HuH-7.5 (cell line): ENCODE data around the gene FDXACB1.

Experiments
- DNase-seq: peaks from one replicate; pipeline ENCODE4 v3.0.0; 2011; ENCODE audit warnings: low spot score

The FDXACB1 gene, protein sequence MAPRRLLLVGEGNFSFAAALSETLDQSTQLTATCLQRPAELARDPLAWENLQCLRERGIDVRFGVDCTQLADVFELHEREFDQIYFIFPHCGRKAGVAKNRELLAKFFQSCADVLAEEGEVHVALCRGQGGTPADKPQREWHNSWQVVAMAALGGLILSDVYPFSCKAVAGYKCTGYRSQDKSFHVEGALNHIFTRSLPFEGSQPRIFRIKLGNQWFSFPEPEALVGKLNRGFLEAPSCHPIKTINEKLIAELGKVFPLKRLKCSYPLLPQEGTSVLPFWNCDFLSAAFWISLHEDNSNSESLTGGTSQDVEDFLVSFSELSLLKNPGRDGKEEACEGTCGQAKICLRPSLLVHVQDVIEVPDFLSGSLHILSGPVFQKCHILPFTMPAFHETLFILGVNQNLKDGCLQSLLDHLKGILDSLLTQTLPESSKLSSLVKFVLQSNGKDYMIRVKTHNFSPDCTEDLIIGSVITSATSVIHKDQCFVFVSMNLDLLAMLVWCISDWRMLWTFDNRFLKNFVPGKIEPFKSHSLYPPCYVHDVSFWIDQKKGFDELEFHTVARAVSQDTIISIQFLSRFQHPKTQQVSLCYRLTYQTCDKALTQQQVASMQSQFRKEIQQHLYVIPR

DNA sequence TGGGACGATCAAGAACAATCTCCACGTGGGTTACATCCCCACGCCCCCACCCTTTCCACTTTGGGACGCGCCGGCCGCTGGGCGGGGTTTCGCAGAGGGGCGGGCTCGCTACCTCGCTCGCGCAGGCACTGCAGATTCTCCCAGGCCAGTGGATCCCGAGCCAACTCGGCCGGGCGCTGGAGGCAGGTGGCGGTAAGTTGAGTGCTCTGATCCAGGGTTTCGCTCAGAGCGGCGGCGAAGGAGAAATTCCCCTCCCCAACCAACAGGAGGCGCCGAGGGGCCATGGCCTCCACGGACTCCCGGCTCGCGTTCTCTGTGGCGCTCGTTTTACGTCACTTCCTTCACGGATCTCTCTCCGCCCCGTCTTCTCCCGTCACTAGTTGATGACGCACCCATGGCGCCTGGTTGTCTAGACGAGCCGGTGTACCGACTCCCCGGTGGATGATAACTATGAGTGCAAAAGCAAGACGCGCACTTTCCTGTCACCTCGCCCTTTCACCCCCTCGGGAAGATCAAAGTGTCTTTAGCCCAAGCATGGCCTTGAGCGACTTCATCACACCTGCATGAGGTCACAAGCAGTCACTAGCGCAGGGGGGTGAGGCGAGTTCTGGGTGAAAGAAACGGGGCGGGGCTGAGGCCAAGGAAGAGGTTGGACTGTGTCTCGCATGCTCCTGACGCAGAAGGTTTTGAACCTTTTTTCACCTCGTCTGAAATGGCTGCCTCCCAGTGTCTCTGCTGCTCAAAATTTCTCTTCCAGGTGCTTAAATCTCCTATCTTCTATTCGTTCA, at the start of gene FDXACB1, which contains the start of gene CFAP68:
Gene FDXACB1 (minus strand): TSS at position 317 of the 788 bp plus-strand sequence. CDS start 33 bp downstream, at position 284.
Gene CFAP68 (plus strand): TSS at position 693 of the 788 bp plus-strand sequence. CDS start 20 bp downstream, at position 713.
- peak; percentile 63 for DNase-seq

DNA sequence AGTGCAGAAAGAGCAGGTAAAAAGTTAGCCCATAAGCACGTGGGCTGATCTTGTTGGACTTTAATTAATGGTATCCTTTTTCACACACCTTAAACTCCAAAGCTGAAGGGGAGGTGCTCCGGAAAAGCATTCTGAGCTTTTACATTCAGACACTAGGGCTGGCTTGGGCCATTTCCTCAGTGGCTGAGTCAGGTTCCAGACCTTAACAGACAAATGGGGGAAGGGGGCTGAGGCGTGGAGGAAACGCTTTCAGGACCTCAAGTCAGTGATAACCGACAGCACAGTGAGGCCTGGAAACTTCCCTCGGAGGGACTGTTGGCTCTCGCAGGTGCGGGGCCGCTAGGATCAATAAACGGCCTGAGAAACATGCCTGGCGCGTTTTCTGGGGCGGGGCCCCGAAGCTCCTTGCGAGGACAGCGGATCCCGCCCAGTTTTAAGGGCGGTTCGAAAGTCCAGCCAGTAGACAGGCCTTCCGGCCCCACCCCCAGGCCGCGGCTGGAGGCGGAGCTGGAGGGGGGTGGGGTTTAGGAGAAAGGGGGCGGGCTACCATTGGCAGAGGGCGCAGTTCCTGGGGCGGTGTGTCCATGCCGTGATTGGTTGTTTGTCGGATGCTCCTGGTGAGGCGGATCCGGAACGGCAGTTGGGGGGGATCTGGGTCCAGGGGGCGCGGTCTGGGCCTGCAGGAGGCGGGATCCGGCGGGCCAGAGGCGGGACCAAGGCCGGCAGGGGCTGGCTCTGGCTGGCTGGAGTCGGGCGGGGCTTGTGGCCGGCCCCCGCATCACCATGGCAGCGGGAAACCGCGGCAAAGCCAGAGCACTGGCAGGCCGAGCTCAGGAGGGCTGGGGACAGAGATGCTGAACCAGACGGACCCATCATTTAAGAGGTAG, 47.8 kb upstream of the FDXACB1 start:
- DNase-seq = peak; percentile 69

DNA sequence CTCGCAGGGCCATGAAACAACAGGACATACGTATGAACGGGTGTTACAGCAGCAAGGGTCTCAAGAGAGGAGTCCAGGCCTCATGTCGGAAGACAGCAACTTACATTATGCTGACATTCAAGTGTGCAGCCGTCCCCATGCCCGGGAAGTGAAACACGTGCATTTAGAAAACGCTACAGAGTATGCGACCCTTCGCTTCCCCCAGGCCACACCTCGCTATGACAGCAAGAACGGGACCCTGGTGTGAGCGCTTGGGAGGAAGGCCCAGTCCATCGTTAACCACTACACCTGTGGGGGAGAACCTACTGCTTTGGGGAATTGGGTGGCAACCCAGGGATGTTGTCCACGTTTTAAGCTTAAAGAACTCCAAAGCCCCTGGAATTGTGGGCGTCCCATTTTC, 47.0 kb upstream of the FDXACB1 start:
- DNase-seq = no peak

DNA sequence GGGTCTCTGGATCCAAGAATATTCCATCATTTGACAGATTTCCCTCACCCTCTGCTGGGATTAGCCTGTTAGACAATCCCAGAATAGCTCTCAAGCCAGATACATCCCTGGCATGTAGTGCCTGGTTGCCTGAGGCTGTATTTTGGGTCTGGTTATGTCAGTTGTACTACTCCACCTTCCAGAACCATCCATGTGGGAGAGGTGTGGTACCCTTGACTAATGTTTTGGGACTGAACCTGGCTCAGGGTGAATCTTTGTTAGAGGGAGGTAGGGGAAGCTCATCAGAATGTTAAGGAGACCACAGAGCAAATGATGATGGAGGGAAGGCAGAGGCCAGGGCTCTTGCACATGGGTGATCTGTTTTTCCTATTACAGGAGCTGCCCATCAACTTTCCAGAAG, 45.0 kb upstream of the FDXACB1 start:
- DNase-seq = no peak

DNA sequence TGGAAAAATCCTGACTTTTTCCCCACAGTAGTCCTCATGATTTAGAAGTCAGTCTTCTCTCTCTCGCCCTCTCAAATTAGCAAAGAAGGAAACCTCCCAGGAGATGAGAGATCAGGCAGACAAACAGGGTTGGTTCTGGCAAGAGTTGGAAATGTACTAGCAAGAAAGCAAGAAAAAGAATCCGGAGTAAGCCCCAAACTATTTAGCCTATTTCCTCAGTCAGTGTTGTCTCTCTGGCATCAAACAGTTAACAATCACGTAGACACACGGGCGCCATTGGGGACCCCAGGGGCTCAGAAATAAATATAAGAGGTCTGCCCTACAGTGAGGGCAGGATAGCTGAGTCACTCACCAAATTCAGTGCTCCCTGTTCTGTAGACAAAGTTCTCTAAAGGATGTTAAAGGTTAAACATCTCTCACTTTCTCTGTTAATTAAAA, 44.4 kb upstream of the FDXACB1 start:
- no peak for DNase-seq

DNA sequence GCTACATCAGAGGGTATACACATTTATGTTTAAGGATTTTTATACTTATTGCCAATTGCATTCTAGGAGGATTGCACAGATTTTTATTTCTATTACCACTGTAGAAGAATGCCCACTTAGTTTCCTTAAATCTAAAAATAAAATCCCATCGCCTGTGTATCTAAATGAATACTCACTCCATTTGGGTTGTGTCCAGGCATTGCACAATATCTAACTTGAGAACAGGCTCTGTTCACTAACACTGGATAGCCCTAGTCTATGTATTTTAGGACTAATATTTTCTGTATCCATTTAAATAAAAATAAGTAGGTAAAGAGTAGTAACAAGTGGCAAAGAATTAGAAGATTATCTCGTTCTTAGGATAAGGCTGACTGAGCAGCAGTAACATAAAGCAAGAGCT, 43.8 kb upstream of the FDXACB1 start:
- no peak for DNase-seq

DNA sequence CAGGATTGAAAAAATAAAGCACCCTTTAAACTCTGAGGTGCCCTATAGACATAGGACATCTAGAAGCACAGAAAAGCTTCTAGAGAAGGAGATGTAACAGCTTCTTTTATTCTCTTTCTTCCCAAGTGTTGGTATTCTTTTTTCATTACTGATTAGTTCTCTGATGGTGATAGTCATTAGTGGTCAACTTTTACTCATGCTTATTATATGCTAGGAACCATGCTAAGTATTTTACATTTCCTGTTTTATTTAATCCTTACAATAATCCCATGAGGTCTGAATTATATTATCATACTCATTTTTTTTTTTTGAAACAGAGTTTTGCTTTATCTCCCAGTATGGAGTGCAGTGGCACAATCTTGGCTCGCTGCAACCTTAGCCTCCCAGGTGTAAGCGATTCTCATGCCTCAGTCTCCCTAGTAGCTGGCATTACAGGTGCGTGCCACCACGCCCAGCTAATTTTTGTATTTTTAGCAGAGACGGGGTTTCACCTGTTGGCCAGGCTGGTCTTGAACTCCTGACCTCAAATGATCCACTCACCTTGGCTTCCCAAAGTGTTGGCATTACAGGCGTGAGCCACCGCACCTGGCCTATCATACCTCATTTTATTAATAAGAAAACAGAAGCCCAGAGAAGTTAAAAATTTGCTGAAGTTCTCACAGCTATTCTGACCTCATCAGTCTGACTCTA, 42.7 kb upstream of the FDXACB1 start:
- no peak for DNase-seq

DNA sequence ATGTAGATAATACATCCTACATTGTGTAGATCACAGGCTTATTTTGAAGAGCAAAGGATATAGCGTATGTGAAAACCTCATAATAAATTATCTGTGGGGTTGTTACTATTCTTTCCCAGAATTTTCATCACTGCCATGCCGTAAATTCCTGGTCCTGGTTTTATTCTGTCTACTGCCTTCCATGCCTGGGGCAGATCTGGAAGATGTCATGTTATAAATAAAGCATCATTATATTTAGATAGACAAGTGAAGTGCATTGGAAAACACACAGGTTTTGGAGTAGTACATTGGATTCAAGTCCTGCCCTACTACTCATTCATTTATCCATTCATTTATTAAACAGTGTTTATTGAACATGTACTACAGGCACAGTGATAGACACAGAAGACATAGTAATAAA, 41.9 kb upstream of the FDXACB1 start:
- no peak for DNase-seq

DNA sequence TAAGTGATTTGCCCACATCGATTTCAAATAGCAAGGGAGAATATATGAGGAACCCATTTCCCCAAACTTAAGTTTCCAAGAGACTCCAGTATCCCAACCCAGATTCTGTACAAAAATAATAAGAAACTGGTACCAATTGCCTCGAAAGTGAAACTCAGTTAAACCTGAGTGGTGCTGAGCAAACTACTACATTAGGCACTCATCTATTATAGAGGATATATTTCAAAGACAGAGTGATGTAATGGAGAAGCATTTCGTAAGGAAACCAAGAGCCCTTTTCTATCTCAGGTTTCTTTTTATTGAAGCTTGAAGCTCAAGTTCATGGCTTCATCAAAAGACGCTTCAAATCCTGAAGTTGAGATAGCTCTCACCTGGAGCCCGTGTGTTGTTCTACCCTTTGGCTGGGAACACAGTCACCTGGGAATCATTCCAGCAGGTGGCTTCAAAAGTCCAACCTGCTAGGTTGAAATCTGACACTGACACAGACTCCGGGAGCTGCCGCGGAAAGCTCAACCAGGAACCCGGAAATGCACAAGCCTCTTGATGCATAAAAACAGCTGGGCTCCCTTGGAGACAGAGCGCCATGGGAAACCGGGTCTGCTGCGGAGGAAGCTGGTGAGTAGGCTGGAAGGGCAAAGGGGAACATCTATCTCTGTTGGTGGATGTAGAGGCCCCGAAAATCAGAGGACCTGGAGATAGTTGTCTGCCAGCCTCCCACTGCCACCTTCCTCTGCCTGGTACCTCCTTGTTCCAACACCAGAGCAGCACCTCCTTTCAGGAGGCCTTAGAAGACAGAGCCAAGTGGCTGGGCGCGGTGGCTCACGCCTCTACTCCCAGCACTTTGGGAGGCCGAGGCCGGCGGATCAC, 39.7 kb upstream of the FDXACB1 start, which contains the start of gene C11orf52:
Gene C11orf52 (plus strand): TSS at position 524 of the 867 bp plus-strand sequence. CDS start 60 bp downstream, at position 584.
- peak; percentile 57 for DNase-seq

DNA sequence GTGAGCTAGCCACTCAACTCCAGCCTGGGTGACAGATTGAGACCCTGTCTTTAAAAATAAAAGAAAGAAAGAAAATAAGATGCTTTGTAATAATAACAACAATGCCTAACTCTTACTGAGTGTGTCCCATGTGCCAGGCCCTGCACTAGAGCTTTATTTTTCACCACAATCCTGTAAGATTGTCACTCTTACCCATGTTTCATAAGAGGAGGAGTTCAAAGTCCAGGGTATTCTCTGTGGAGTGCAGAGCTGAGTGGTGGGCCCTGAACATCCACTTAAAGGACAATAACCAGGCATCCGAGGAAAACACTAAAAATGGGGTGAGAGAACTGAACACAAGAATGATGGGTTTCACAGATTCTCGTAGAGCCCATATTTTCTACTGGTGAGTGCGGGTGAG, 38.8 kb upstream of the FDXACB1 start:
- no peak for DNase-seq

DNA sequence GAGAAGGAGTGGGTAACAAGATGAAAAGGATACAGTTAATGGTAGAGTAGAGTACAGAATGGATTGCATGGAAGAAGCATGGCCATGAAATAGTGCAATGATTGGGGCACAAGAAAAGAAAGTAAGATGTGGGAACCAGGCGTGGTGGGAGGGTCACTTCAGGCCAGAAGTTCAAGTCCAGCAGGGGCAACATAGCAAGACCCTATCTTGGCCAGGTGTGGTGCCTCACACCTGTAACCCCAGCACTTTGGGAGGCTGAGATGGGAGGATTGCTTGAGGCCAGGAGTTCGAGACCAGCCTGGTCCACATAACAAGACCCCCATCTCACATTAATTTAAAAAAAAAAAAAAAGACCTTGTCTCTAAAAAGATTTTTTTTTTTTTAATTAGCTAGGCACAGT, 38.3 kb upstream of the FDXACB1 start:
- DNase-seq = no peak

DNA sequence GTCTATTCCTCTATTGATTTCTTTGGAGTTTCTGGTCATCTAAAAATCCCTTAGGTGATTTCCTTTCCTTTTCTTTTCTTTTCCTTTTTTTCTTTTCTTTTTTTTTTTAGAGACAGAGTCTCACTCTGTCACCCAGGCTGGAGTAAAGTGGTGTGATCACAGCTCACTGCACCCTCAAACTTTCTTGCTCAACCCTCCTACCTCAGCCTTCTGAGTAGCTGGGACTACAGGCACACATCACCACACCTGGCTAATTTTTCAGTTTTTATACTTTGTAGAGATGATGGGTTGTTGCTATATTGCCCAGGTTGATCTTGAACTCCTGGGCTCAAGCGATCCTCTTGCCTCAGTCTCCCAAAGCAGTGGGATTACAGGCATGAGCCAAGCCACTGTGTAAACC, 37.8 kb upstream of the FDXACB1 start:
- no peak for DNase-seq

DNA sequence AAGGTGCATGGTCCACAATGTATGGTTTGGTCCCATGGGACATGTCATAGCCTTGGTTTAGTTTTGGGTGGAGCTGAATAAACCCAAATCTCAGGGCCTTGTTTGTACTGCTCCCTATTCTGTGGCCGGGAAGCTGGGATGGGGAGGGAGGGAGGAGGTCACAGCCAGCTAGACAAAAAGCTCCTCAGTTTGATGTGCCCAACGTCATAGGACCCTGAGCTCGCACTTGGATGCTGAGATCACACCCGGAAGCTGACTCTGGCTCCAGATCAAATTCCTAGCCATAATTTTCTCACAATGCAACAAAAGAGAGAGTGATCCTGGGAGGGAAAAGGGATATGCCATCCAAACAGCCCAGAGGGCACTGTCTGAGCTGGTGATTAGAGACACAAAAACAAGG, 35.0 kb upstream of the FDXACB1 start:
- DNase-seq = no peak

DNA sequence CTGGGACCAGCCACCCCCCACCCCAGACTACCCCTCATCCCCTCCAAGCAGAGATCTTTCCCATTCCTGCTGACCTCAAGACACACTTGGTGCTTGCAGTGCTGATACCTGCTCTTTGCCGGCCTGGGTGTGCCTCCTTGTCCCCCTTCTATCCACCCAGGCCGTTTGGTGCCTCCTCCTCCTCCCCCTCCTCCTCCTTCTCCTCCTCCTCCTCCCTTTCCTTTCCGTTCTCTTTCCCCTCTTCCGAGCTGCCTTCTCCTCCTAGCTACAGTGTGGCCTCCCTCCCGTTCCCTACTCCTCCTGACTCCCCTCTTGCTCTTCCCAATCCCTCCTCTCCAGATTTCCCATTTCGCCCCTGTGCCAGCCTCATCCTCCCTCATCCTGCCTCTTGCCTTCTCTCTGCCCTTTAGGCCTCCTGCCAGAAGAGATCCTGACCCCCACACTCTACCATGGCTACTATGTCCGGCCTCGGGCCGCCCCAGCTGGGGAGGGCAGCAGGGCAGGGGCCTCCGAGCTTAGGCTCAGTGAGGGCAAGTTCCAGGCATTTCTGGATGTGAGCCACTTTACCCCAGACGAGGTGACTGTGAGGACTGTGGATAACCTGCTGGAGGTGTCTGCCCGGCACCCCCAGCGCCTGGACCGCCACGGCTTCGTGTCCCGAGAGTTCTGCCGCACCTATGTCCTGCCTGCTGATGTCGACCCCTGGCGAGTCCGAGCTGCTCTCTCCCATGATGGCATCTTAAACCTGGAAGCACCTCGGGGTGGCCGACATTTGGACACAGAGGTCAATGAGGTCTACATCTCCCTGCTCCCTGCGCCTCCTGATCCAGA, 34.3 kb upstream of the FDXACB1 start:
- DNase-seq = no peak

DNA sequence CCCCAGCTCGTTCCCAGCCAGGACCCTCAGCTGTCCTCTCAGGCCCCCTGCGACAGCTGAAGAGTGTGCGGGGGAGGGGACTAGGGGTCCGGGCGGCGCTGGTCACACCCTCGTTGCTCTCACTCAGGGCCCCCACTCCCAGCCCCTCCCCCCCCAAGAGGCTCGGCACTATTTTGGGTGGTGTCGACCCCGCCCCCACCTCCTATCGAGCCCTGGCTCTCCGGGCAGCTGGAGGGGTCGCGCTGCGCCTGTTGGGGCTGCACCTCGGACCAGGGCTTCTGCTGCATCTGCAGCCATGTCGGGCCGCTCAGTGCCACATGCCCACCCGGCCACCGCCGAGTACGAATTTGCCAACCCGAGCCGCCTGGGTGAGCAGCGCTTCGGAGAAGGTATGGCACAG, 33.6 kb upstream of the FDXACB1 start, which contains the start of gene HSPB2:
Gene HSPB2 (plus strand): TSS at position 200 of the 400 bp plus-strand sequence. CDS start 96 bp downstream, at position 296.
- DNase-seq = no peak

DNA sequence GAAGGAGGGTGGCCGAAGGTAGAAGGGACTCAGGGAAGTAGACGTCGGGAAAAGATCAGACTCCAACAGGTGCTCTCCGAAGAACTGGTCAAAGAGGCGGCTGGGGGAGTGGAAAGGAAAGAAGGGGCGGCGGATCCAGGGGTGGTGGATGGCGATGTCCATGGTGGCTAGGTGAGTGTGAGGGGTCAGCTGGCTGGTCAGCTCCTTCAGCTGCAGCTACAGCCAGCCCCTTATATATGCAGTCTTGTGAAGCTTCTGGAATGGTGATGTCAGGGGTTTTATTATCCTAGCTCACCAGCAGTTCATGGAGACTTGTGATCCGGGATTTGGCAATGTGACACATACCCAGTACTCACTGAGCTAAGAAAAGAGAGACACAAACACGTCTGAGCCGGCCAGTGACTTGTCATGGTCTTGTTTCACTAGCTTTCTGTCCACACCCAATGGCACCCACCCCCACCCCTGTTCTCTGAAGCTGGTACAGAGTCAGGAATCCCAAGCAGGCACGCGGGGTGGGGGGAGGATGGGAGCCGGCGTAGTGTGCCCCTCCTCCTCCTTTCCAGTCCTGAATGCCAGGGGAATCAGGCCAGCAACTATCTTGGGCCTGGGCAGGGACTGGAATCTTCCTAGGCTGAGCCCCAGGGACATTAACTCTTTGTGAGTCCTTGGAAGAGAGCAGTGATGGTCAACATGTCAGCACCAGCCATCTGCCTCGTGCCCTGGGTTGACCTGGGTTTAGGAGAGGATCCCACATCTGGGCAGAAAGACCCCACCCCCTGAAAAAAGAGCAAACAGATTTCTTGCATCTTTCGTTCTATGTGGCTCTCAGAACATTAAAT, 32.8 kb upstream of the FDXACB1 start, which contains the start of gene CRYAB:
Gene CRYAB (minus strand): TSS at position 208 of the 839 bp plus-strand sequence. CDS start 46 bp downstream, at position 162.
- no peak for DNase-seq

DNA sequence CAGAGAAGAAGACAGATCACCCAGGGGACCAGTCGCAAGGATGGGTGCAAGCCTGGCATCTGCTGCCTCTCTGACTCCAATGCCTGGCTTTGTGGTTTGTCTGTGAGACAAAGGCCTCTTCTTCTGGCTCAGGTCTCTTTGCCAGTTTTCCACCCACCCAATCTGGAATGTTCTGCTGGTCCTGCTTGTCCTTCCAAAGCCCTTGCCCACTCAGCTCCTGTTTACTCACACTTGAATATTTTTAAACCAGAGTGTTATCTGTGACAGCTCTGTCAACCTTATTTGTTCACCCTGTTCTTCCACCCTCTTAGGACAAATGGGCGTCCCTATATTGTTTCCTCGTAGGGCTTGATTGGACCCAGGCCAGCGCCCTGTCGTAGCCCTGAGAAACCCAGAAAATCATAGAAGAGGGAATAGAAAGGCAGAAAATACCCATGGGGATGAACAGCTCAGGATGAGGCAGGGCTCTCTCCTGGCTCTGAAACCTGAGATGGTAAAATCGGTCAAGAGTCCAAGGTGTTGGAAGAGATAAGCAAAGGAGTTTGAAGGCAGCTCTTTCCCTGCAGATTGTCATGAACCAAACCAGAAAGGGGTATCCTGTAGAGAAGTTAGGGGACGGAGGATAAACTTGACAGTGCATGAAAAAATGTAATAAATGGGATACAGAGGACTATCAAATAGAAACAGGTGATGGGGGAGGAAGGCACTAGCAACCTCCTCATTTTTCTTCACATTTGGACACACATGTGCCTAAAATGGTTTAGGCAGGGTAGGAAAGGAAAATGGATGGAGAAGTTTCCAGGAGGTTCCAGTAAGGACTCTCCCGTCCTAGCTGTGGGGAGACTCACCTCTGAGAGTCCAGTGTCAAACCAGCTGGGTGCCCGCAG, 32.0 kb upstream of the FDXACB1 start:
- DNase-seq = no peak
